ENCODE data around the gene IL22RA2.

GRCh38 chr6:137197684-137198645 lies 24.5 kb upstream of the IL22RA2 start:
- TF ChIP-seq CTCF (IDR thresholded peaks at IDR 0.05): no peak
- TF ChIP-seq POLR2A (IDR thresholded peaks at IDR 0.05): no peak
